ENCODE results near the gene NLGN2.

Gene NLGN2

GRCh38 chr17:7369825-7370224 is 37.8 kb upstream of the NLGN2 start:
- Histone ChIP-seq H3K9ac (ENCODE audit: insufficient read length, low read depth) (no peak overlapping the region), H3K27me3 (ENCODE audit: insufficient read depth, insufficient read length) (no peaks in the 10 kb centered on the region), H3K4me1 (ENCODE audit: insufficient read depth, insufficient read length) (no peaks in the 10 kb centered on the region), H3K9me3 (ENCODE audit: insufficient read depth, low read length) (no peaks in the 10 kb centered on the region), H3K4me3 (ENCODE audit: insufficient read length, low read depth) (no peak overlapping the region), H3K36me3 (ENCODE audit: insufficient read depth, insufficient read length, low read length) (no peaks in the 10 kb centered on the region)
- TF ChIP-seq YY1 (IDR thresholded peaks at IDR 0.05; ENCODE audit: insufficient read depth, insufficient read length) (no peak), SUZ12 (IDR thresholded peaks at IDR 0.05; ENCODE audit: extremely low read depth, insufficient read depth, insufficient read length) (no peak), ZNF274 (IDR thresholded peaks at IDR 0.05; ENCODE audit: low read depth, low read length) (no peak)
- no peak for DNase-seq (ENCODE audit: low read depth, low spot score)

GRCh38 chr17:7370853-7371252 is 36.8 kb upstream of the NLGN2 start:
- TF ChIP-seq YY1 (IDR thresholded peaks at IDR 0.05; ENCODE audit: insufficient read depth, insufficient read length), result no peak
- no peak for TF ChIP-seq ZNF274 (IDR thresholded peaks at IDR 0.05; ENCODE audit: low read depth, low read length)
- TF ChIP-seq SUZ12 (IDR thresholded peaks at IDR 0.05; ENCODE audit: extremely low read depth, insufficient read depth, insufficient read length), result no peak
- Histone ChIP-seq H3K4me1 (ENCODE audit: insufficient read depth, insufficient read length) (no peaks in the 10 kb centered on the region), H3K36me3 (ENCODE audit: insufficient read depth, insufficient read length, low read length) (no peaks in the 10 kb centered on the region), H3K27me3 (ENCODE audit: insufficient read depth, insufficient read length) (no peaks in the 10 kb centered on the region), H3K4me3 (ENCODE audit: insufficient read length, low read depth) (no peak overlapping the region), H3K9me3 (ENCODE audit: insufficient read depth, low read length) (no peaks in the 10 kb centered on the region), H3K9ac (ENCODE audit: insufficient read length, low read depth) (no peak overlapping the region)
- DNase-seq (ENCODE audit: low read depth, low spot score), result no peak

- TF ChIP-seq YY1 (IDR thresholded peaks at IDR 0.05; ENCODE audit: insufficient read depth, insufficient read length) (no peak), ZNF274 (IDR thresholded peaks at IDR 0.05; ENCODE audit: low read depth, low read length) (no peak), SUZ12 (IDR thresholded peaks at IDR 0.05; ENCODE audit: extremely low read depth, insufficient read depth, insufficient read length) (no peak)
- Histone ChIP-seq H3K4me3 (ENCODE audit: insufficient read length, low read depth) (no peak overlapping the region), H3K36me3 (ENCODE audit: insufficient read depth, insufficient read length, low read length) (no peaks in the 10 kb centered on the region), H3K4me1 (ENCODE audit: insufficient read depth, insufficient read length) (no peaks in the 10 kb centered on the region), H3K9ac (ENCODE audit: insufficient read length, low read depth) (no peak overlapping the region), H3K9me3 (ENCODE audit: insufficient read depth, low read length) (peaks cover 4% of the 10 kb centered on the region; the same call in 1 of the 2 replicates), H3K27me3 (ENCODE audit: insufficient read depth, insufficient read length) (peaks cover 3% of the 10 kb centered on the region)
- no peak for DNase-seq (ENCODE audit: low read depth, low spot score)
Observed at GRCh38 chr17:7374353-7374752, 33.3 kb upstream of the NLGN2 start.

- DNase-seq (ENCODE audit: low read depth, low spot score), result no peak
- Histone ChIP-seq H3K4me3 (ENCODE audit: insufficient read length, low read depth) (no peak overlapping the region), H3K27me3 (ENCODE audit: insufficient read depth, insufficient read length) (peaks cover 45% of the 10 kb centered on the region), H3K9ac (ENCODE audit: insufficient read length, low read depth) (no peak overlapping the region), H3K4me1 (ENCODE audit: insufficient read depth, insufficient read length) (peaks cover 20% of the 10 kb centered on the region), H3K9me3 (ENCODE audit: insufficient read depth, low read length) (peaks cover 5% of the 10 kb centered on the region; the same call in 1 of the 2 replicates), H3K36me3 (ENCODE audit: insufficient read depth, insufficient read length, low read length) (no peaks in the 10 kb centered on the region)
- TF ChIP-seq SUZ12 (IDR thresholded peaks at IDR 0.05; ENCODE audit: extremely low read depth, insufficient read depth, insufficient read length) (no peak), ZNF274 (IDR thresholded peaks at IDR 0.05; ENCODE audit: low read depth, low read length) (no peak), YY1 (IDR thresholded peaks at IDR 0.05; ENCODE audit: insufficient read depth, insufficient read length) (no peak)
Observed at GRCh38 chr17:7379134-7379533, 28.5 kb upstream of the NLGN2 start.

GRCh38 chr17:7380321-7380720 is 27.3 kb upstream of the NLGN2 start:
- Histone ChIP-seq H3K4me1 (ENCODE audit: insufficient read depth, insufficient read length) (peaks cover 22% of the 10 kb centered on the region), H3K36me3 (ENCODE audit: insufficient read depth, insufficient read length, low read length) (no peaks in the 10 kb centered on the region), H3K27me3 (ENCODE audit: insufficient read depth, insufficient read length) (peaks cover 45% of the 10 kb centered on the region), H3K4me3 (ENCODE audit: insufficient read length, low read depth) (peak overlapping the region; percentile 54), H3K9ac (ENCODE audit: insufficient read length, low read depth) (peak overlapping the region; percentile 78), H3K9me3 (ENCODE audit: insufficient read depth, low read length) (peaks cover 5% of the 10 kb centered on the region; the same call in 1 of the 2 replicates)
- TF ChIP-seq ZNF274 (IDR thresholded peaks at IDR 0.05; ENCODE audit: low read depth, low read length) (no peak), YY1 (IDR thresholded peaks at IDR 0.05; ENCODE audit: insufficient read depth, insufficient read length) (no peak), SUZ12 (IDR thresholded peaks at IDR 0.05; ENCODE audit: extremely low read depth, insufficient read depth, insufficient read length) (no peak)
- DNase-seq (ENCODE audit: low read depth, low spot score), result no peak

- DNase-seq (ENCODE audit: low read depth, low spot score), result no peak
- peak within 1 kb of the TSS; percentile 54 for H3K4me3 ChIP-seq (ENCODE audit: insufficient read length, low read depth)
- H3K9ac ChIP-seq (ENCODE audit: insufficient read length, low read depth), result peak within 1 kb of the TSS; percentile 78
- no peak for TF ChIP-seq ZNF274 (IDR thresholded peaks at IDR 0.05; ENCODE audit: low read depth, low read length)
- H3K9me3 ChIP-seq (ENCODE audit: insufficient read depth, low read length), result peaks cover 5% of the 10 kb centered on the region; the same call in 1 of the 2 replicates
- peaks cover 22% of the 10 kb centered on the region for H3K4me1 ChIP-seq (ENCODE audit: insufficient read depth, insufficient read length)
- no peaks in the 10 kb centered on the region for H3K36me3 ChIP-seq (ENCODE audit: insufficient read depth, insufficient read length, low read length)
- H3K27me3 ChIP-seq (ENCODE audit: insufficient read depth, insufficient read length), result peaks cover 45% of the 10 kb centered on the region
Observed at GRCh38 chr17:7380855-7381683, 26.6 kb upstream of the NLGN2 start, which contains the start of gene TNK1. TNK1 (plus strand) TSS chr17:7381089; CDS start chr17:7382927, 1,838 bp downstream.

- Histone ChIP-seq H3K36me3 (ENCODE audit: insufficient read depth, insufficient read length, low read length) (peaks cover 10% of the 10 kb centered on the region), H3K4me3 (ENCODE audit: insufficient read length, low read depth) (no peak overlapping the region), H3K27me3 (ENCODE audit: insufficient read depth, insufficient read length) (peaks cover 45% of the 10 kb centered on the region), H3K4me1 (ENCODE audit: insufficient read depth, insufficient read length) (peaks cover 22% of the 10 kb centered on the region), H3K9ac (ENCODE audit: insufficient read length, low read depth) (peak overlapping the region; percentile 42), H3K9me3 (ENCODE audit: insufficient read depth, low read length) (peaks cover 5% of the 10 kb centered on the region; the same call in 1 of the 2 replicates)
- TF ChIP-seq ZNF274 (IDR thresholded peaks at IDR 0.05; ENCODE audit: low read depth, low read length) (no peak), SUZ12 (IDR thresholded peaks at IDR 0.05; ENCODE audit: extremely low read depth, insufficient read depth, insufficient read length) (no peak), YY1 (IDR thresholded peaks at IDR 0.05; ENCODE audit: insufficient read depth, insufficient read length) (no peak)
- no peak for DNase-seq (ENCODE audit: low read depth, low spot score)
Observed at GRCh38 chr17:7382901-7383300, 24.7 kb upstream of the NLGN2 start.
